Mesodermal cell (in vitro differentiated cells): ENCODE measurements around the gene IQGAP2.
A peak's percentile ranks its signal among the peaks of the same experiment; 100 is the strongest.

Experiments
- H3K27ac ChIP-seq: 2 replicates; pipeline ENCODE4 v1.7.0; 2013; ENCODE audit warnings: mild to moderate bottlenecking, low read depth, low read length, moderate library complexity; ENCODE audit not compliant: severe bottlenecking
- H3K36me3 ChIP-seq: 2 replicates; pipeline ENCODE4 v1.7.1; 2013; ENCODE audit warnings: mild to moderate bottlenecking, low read length, moderate library complexity; ENCODE audit not compliant: control insufficient read depth, insufficient read depth
- H3K4me1 ChIP-seq: one replicate; pipeline ENCODE4 v1.7.1; 2013; ENCODE audit warnings: mild to moderate bottlenecking, low read length; ENCODE audit not compliant: insufficient read depth, control insufficient read depth, poor library complexity, severe bottlenecking
- H3K4me3 ChIP-seq: 2 replicates; pipeline ENCODE4 v1.7.0; 2013; ENCODE audit warnings: low read length, control low read depth, mild to moderate bottlenecking; ENCODE audit not compliant: insufficient read depth, poor library complexity, severe bottlenecking; ENCODE audit errors: extremely low read depth
- H3K9me3 ChIP-seq: 2 replicates; pipeline ENCODE4 v1.7.1; 2013; ENCODE audit warnings: mild to moderate bottlenecking, low read length, moderate library complexity; ENCODE audit not compliant: control insufficient read depth
- WGBS, 2 experiments: methylation state at CpG; one replicate each; pipeline ENCODE4 v1.1.5; 2013; ENCODE audit warnings: missing lambda C conversion rate in 2 of 2; ENCODE audit not compliant: insufficient coverage in 2 of 2; 5-methylcytosine and 5-hydroxymethylcytosine counted together

Gene IQGAP2

DNA sequence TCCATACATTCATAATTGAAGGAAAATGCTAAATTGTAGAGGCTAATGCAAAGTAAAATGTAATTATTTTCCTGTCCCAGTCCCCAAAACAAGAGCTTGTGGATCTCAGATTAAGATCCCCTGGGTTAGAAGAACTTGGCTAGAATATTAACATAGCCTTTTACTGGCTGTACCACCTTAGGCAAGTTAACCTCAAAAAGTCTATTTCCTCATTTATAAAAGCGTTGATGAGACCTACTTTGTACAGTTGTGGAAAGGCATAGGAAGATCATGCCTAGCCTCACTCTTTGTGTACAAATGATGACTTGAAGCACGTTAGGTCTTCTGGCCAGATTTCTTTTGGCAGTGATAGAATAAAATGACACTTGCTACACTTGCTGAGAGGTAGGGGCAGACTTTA is 122.9 kb downstream of the IQGAP2 start:
- no peaks in the 10 kb centered on the region for H3K36me3 ChIP-seq
- no peaks in the 10 kb centered on the region for H3K9me3 ChIP-seq
- no peak overlapping the region for H3K27ac ChIP-seq
- H3K4me1 ChIP-seq = peaks cover 16% of the 10 kb centered on the region
- no peak overlapping the region for H3K4me3 ChIP-seq
- WGBS, 2 experiments = 94 to 100% methylated on average over 1 to 2 of the region's 2 CpGs

GRCh38 chr5:76526950-76527583 is 124.0 kb downstream of the IQGAP2 start:
- Histone ChIP-seq H3K4me3 (no peak overlapping the region), H3K9me3 (no peaks in the 10 kb centered on the region), H3K36me3 (no peaks in the 10 kb centered on the region), H3K27ac (peak overlapping the region; percentile 31), H3K4me1 (peaks cover 10% of the 10 kb centered on the region)
- WGBS, 2 experiments = 71 to 86% methylated on average over 1 of the region's 2 CpGs

GRCh38 chr5:76527685-76528161 is 124.6 kb downstream of the IQGAP2 start:
- no peaks in the 10 kb centered on the region for H3K36me3 ChIP-seq
- H3K9me3 ChIP-seq = no peaks in the 10 kb centered on the region
- peaks cover 10% of the 10 kb centered on the region for H3K4me1 ChIP-seq
- no peak overlapping the region for H3K4me3 ChIP-seq
- H3K27ac ChIP-seq = peak overlapping the region; percentile 51
- WGBS, 2 experiments = 40 to 86% methylated on average over 1 to 2 of the region's 2 CpGs

DNA sequence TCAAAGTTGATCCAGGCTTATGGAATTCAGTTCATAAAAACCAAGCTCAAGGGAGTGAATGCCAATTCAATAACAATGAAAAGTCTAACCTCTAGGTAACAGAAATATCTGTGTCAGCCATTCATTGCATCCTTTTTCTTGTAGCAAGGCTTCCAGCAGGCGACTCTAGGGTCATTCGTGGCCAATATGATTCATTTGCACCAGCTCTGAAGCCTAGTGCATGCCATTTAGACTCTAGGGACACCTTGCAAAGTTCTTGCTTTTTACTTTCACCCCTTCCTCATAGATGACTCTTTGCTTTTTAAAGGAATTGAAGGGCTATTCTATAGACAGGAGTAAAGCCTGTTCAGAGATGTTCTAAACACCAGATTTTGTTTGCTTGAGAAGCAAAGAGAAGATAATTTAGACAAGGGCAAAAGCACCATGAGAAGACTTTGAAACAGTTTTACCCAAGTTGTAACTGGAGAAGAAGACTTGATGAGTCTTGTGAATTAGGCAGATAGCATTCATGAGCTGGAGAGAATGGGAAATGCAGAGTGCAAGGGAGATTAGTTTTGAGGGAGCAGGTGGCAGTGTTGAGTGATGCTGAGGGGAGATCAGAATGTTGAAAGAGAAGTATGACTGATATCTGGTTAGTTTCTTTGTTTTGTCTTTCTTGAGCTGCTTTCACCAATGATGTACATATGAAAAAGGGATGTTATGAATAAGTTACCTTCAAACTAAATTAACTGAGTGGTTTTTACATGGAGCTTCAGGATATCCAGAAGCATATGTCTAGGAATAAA is 125.7 kb downstream of the IQGAP2 start:
- no peak overlapping the region for H3K27ac ChIP-seq
- no peak overlapping the region for H3K4me3 ChIP-seq
- H3K36me3 ChIP-seq = no peaks in the 10 kb centered on the region
- 80 to 83% methylated on average over 1 to 2 of the region's 2 CpGs for WGBS, 2 experiments
- H3K9me3 ChIP-seq = no peaks in the 10 kb centered on the region
- peaks cover 10% of the 10 kb centered on the region for H3K4me1 ChIP-seq

GRCh38 chr5:76529464-76530344 is 126.6 kb downstream of the IQGAP2 start:
- no peak overlapping the region for H3K4me3 ChIP-seq
- WGBS, 2 experiments = 80 to 100% methylated on average over 1 to 3 of the region's 10 CpGs
- no peaks in the 10 kb centered on the region for H3K36me3 ChIP-seq
- no peaks in the 10 kb centered on the region for H3K9me3 ChIP-seq
- H3K4me1 ChIP-seq = peaks cover 10% of the 10 kb centered on the region
- H3K27ac ChIP-seq = no peak overlapping the region

GRCh38 chr5:76532052-76532451 is 129.0 kb downstream of the IQGAP2 start:
- 100% methylated on average over 1 of the region's 3 CpGs; no CpG with 5 or more reads in 1 of the 2 experiments for WGBS, 2 experiments
- H3K27ac ChIP-seq = no peak overlapping the region
- no peak overlapping the region for H3K4me3 ChIP-seq
- no peaks in the 10 kb centered on the region for H3K36me3 ChIP-seq
- H3K4me1 ChIP-seq = peaks cover 6% of the 10 kb centered on the region
- H3K9me3 ChIP-seq = no peaks in the 10 kb centered on the region

GRCh38 chr5:76532973-76533372 is 129.9 kb downstream of the IQGAP2 start:
- no CpG with 5 or more reads among the region's 4 CpGs for WGBS, 2 experiments
- H3K9me3 ChIP-seq = peaks cover 2% of the 10 kb centered on the region
- no peaks in the 10 kb centered on the region for H3K36me3 ChIP-seq
- no peaks in the 10 kb centered on the region for H3K4me1 ChIP-seq
- H3K4me3 ChIP-seq = no peak overlapping the region
- no peak overlapping the region for H3K27ac ChIP-seq

- Histone ChIP-seq H3K4me3 (no peak overlapping the region), H3K36me3 (no peaks in the 10 kb centered on the region), H3K27ac (no peak overlapping the region), H3K9me3 (peaks cover 8% of the 10 kb centered on the region), H3K4me1 (no peaks in the 10 kb centered on the region)
- 83 to 100% methylated on average over 1 of the region's 4 CpGs for whole genome bisulfite sequencing, 2 experiments
Measured at GRCh38 chr5:76535577-76535976, 132.5 kb downstream of the IQGAP2 start.

GRCh38 chr5:76537073-76537543 is 134.0 kb downstream of the IQGAP2 start:
- no peak overlapping the region for H3K27ac ChIP-seq
- WGBS, 2 experiments = 92 to 100% methylated on average over 1 to 2 of the region's 3 CpGs
- H3K4me1 ChIP-seq = no peaks in the 10 kb centered on the region
- peaks cover 8% of the 10 kb centered on the region for H3K9me3 ChIP-seq
- H3K4me3 ChIP-seq = no peak overlapping the region
- H3K36me3 ChIP-seq = no peaks in the 10 kb centered on the region

GRCh38 chr5:76542241-76542640 is 139.2 kb downstream of the IQGAP2 start:
- H3K4me3 ChIP-seq = no peak overlapping the region
- 100% methylated on average over 1 of the region's 6 CpGs; no CpG with 5 or more reads in 1 of the 2 experiments for WGBS, 2 experiments
- H3K27ac ChIP-seq = no peak overlapping the region

More at GRCh38 chr5:76542241-76542640, 139.2 kb downstream of the IQGAP2 start:
- H3K4me1 ChIP-seq = peaks cover 5% of the 10 kb centered on the region
- H3K9me3 ChIP-seq = peaks cover 8% of the 10 kb centered on the region
- H3K36me3 ChIP-seq = no peaks in the 10 kb centered on the region
